Measurements from ENCODE around the gene SLC25A21.

DNA sequence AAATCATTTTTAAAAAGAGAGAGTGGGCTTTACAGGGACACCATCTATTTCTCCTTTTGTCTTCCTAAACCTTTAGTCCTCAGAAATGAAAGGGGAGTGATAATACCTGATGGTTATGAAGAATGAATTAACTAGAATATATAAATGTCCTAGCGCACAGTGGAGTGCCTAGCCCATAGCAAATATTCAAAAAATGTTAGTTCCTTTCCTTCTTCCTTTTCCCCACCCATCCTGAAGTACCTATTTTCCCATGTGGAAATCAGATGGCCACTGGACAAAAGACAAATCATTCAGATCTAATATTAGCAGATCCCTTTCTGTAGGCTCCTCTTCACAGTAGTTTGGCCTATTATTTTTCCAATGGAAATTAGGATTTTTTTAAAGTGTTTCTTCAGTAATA is 90.0 kb downstream of the SLC25A21 start:
- TF ChIP-seq, protein P1, sequence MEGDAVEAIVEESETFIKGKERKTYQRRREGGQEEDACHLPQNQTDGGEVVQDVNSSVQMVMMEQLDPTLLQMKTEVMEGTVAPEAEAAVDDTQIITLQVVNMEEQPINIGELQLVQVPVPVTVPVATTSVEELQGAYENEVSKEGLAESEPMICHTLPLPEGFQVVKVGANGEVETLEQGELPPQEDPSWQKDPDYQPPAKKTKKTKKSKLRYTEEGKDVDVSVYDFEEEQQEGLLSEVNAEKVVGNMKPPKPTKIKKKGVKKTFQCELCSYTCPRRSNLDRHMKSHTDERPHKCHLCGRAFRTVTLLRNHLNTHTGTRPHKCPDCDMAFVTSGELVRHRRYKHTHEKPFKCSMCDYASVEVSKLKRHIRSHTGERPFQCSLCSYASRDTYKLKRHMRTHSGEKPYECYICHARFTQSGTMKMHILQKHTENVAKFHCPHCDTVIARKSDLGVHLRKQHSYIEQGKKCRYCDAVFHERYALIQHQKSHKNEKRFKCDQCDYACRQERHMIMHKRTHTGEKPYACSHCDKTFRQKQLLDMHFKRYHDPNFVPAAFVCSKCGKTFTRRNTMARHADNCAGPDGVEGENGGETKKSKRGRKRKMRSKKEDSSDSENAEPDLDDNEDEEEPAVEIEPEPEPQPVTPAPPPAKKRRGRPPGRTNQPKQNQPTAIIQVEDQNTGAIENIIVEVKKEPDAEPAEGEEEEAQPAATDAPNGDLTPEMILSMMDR (tag by site-specific recombination; IDR thresholded peaks at IDR 0.05): no peak
- TF ChIP-seq ZNF626 (tag by site-specific recombination; IDR thresholded peaks at IDR 0.05) (no peak), ZNF248 (tag by site-specific recombination; IDR thresholded peaks at IDR 0.05) (no peak), ZNF24 (tag by site-specific recombination; IDR thresholded peaks at IDR 0.05) (no peak), ZNF785 (tag by site-specific recombination; IDR thresholded peaks at IDR 0.05) (no peak), ZNF658 (tag by site-specific recombination; IDR thresholded peaks at IDR 0.05) (no peak)
- TF ChIP-seq, protein P2, sequence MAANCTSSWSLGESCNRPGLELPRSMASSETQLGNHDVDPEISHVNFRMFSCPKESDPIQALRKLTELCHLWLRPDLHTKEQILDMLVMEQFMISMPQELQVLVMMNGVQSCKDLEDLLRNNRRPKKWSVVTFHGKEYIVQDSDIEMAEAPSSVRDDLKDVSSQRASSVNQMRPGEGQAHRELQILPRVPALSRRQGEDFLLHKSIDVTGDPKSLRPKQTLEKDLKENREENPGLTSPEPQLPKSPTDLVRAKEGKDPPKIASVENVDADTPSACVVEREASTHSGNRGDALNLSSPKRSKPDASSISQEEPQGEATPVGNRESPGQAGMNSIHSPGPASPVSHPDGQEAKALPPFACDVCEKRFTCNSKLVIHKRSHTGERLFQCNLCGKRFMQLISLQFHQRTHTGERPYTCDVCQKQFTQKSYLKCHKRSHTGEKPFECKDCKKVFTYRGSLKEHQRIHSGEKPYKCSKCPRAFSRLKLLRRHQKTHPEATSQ (tag by site-specific recombination; IDR thresholded peaks at IDR 0.05): no peak
